ENCODE results near the gene LRRC27.

DNA sequence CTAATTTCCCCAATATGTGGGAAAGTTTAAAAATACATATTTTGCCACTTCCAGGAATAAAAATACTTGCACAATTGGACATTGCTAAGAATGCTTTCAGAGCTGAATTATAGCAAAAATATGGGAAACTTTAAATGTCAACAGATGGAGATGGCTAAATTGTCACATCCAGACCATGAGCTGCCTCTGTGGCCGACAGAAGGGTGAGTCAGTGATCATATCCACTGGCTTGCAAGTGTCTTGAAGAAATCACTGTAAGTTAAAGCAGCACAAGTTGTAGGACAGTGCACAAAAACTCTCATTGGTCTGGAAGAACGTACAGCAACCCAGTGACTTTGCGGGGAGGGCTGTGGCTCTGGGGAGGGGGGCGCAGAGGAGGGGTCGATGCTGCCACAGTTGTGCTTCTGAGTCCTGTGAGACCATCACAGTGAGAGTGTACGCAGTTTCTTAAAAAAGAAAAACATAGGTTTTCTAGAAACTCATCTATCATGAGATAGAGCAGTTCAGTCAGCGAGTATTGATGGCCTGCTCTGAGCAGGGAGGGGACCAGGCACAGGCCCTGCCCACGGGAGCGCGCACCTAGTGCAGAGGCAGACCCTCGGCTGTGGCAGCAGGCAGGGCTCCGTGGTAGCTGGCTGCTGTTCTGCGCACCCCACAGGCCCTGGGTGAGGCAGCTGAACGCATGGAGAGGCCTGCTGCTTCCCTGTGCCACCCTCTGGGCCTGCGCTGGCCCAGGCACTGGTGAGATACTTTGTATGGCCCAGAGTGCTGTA is 25.5 kb downstream of the LRRC27 start:
- TF ChIP-seq, protein P1, sequence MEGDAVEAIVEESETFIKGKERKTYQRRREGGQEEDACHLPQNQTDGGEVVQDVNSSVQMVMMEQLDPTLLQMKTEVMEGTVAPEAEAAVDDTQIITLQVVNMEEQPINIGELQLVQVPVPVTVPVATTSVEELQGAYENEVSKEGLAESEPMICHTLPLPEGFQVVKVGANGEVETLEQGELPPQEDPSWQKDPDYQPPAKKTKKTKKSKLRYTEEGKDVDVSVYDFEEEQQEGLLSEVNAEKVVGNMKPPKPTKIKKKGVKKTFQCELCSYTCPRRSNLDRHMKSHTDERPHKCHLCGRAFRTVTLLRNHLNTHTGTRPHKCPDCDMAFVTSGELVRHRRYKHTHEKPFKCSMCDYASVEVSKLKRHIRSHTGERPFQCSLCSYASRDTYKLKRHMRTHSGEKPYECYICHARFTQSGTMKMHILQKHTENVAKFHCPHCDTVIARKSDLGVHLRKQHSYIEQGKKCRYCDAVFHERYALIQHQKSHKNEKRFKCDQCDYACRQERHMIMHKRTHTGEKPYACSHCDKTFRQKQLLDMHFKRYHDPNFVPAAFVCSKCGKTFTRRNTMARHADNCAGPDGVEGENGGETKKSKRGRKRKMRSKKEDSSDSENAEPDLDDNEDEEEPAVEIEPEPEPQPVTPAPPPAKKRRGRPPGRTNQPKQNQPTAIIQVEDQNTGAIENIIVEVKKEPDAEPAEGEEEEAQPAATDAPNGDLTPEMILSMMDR (IDR thresholded peaks at IDR 0.05) = no peak
- TF ChIP-seq EZH2 (IDR thresholded peaks at IDR 0.05; ENCODE audit: borderline replicate concordance, insufficient read depth, low read depth, low read length, poor library complexity, severe bottlenecking) = no peak
